OCI-LY7 (cell line): ENCODE results near the gene ZSCAN5C. TPM values are rescaled to one million over a fixed set of nuclear protein-coding genes. Genes with fewer than 3 reads are reported as not detected.
"Not testable (repeated sequence)": the region's sequence is repeated elsewhere in the genome, so short reads cannot be mapped to it uniquely, and the experiment has no call there.

Source experiments
- BruUV-seq: library from RNA; stranded (reverse); fragments of 400-500 nt; replicated peaks from 2 replicates; lab custom pipeline; 2021; lab: Mats Ljungman, UMichigan
- CTCF ChIA-PET: fragments of 300-600 bp; sonication (Branson Sonifier 250); formaldehyde crosslinking; loops from one replicate; lab custom pipeline; 2022; ENCODE audit warnings: antibody characterized with exemption; ENCODE audit not compliant: unreplicated experiment; lab: Charles Lee
- POLR2A ChIA-PET: fragments of 300-600 bp; sonication (Branson Sonifier 250); formaldehyde crosslinking; loops from one replicate; lab custom pipeline; 2022; ENCODE audit warnings: antibody characterized with exemption; lab: Charles Lee
- DNase-seq: peaks from one replicate; pipeline ENCODE4 v3.0.0-alpha.2; 2015; ENCODE audit warnings: low spot score
- H2AFZ ChIP-seq: fragments of 200-600 bp; sonication (generic), shearing (Covaris generic); 2 replicates; pipeline ENCODE4 v1.6.1; 2014; ENCODE audit warnings: mild to moderate bottlenecking, antibody characterized with exemption, low read length, moderate library complexity
- H3K27ac ChIP-seq: fragments of 200-600 bp; sonication (generic); 2 replicates; pipeline ENCODE4 v1.5.1; 2014; ENCODE audit warnings: mixed run types, low read depth, mild to moderate bottlenecking, moderate library complexity, low read length, inconsistent platforms; ENCODE audit not compliant: poor library complexity, severe bottlenecking
- H3K36me3 ChIP-seq: fragments of 200-600 bp; sonication (generic); 2 replicates; pipeline ENCODE4 v1.6.1; 2014; ENCODE audit warnings: mild to moderate bottlenecking, antibody characterized with exemption, low read length, moderate library complexity, mixed read lengths; ENCODE audit not compliant: insufficient read depth
- H3K4me1 ChIP-seq: fragments of 200-600 bp; sonication (generic); 2 replicates; pipeline ENCODE4 v1.5.1; 2014; ENCODE audit warnings: mild to moderate bottlenecking, low read length; ENCODE audit not compliant: insufficient read depth, poor library complexity, severe bottlenecking
- H3K4me2 ChIP-seq: fragments of 200-600 bp; sonication (generic); 2 replicates; pipeline ENCODE4 v1.6.1; 2014; ENCODE audit warnings: mild to moderate bottlenecking, low read length
- H3K4me3 ChIP-seq: fragments of 200-600 bp; sonication (generic); 2 replicates; pipeline ENCODE4 v1.5.1; 2014; ENCODE audit warnings: mild to moderate bottlenecking, low read depth, low read length; ENCODE audit not compliant: poor library complexity, severe bottlenecking
- H3K79me2 ChIP-seq: fragments of 200-600 bp; sonication (generic); 2 replicates; pipeline ENCODE4 v1.6.1; 2016; ENCODE audit warnings: low read depth, mild to moderate bottlenecking, low read length, moderate library complexity, mixed read lengths; ENCODE audit not compliant: insufficient read depth
- H3K9me2 ChIP-seq: fragments of 200-600 bp; sonication (generic); 2 replicates; pipeline ENCODE4 v1.6.1; 2016; ENCODE audit warnings: mild to moderate bottlenecking, low read length, mixed read lengths; ENCODE audit not compliant: insufficient read depth
- H3K9me3 ChIP-seq: fragments of 200-600 bp; sonication (generic); 2 replicates; pipeline ENCODE4 v1.6.1; 2014; ENCODE audit warnings: mild to moderate bottlenecking, mixed run types, low read length, mixed read lengths
- H4K20me1 ChIP-seq: fragments of 200-600 bp; sonication (generic); 2 replicates; pipeline ENCODE4 v1.6.1; 2014; ENCODE audit warnings: mild to moderate bottlenecking, antibody characterized with exemption, low read length, moderate library complexity, mixed read lengths; ENCODE audit not compliant: insufficient read depth
- EZH2phosphoT487 ChIP-seq: fragments of 200-600 bp; sonication (generic); IDR thresholded peaks from 2 replicates; pipeline ENCODE4 v1.6.1; 2018; ENCODE audit warnings: low read depth, borderline replicate concordance, mild to moderate bottlenecking, mixed run types, antibody characterized with exemption, low read length, moderate library complexity, mixed read lengths
- intact Hi-C: fragments of 100-400 bp; cut with micrococcal nuclease; formaldehyde crosslinking; loops from one replicate; pipeline ENCODE4 v1.10.0; 2022; ENCODE audit not compliant: unreplicated experiment
- total RNA-seq, 2 experiments: library from RNA; depleted of rRNA in 1 of 2; stranded (reverse); fragments of >200 nt in 1 of 2; shearing (Covaris generic) in 1 of 2; gene quantifications; 2 replicates each; pipeline ENCODE4 v1.2.3, GENCODE V29; 2014 to 2022
- TF ChIP-seq, protein P1 (sequence below): fragments of 200-600 bp; sonication (generic); conservative IDR thresholded peaks from 2 replicates; pipeline ENCODE4 v1.5.1; 2014; ENCODE audit warnings: mild to moderate bottlenecking, antibody characterized with exemption, low read length, moderate library complexity, mixed read lengths

ZSCAN5C gene
- total RNA-seq, 2 experiments from 2014 or later, result not detected

DNA sequence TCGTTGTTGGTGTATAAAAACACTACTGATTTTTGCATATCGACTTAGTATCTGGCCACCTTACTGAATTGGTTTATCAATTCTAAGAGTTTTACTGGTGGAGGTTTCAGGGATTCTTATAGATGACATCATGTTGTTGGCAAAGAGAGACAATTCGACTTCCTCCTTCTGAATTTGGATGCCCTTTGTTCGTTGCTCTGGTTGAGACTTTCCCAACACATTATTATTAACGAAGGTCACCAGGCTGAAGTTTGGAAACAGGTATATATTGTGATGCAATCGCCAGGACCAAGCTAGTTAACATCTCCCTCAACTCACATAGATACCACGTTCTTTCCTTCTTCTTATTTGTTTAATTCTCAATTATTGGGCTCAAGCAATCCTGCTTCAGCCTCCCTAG, 2.4 kb upstream of the ZSCAN5C start:
- Histone ChIP-seq H4K20me1 (no peaks in the 10 kb centered on the region), H3K9me2 (no peaks in the 10 kb centered on the region), H2AFZ (no peak overlapping the region), H3K27ac (no peak overlapping the region), H3K4me1 (no peaks in the 10 kb centered on the region), H3K79me2 (no peaks in the 10 kb centered on the region), H3K9me3 (no peaks in the 10 kb centered on the region), H3K4me2 (no peak overlapping the region), H3K36me3 (no peaks in the 10 kb centered on the region), H3K4me3 (no peak overlapping the region)
- DNase-seq, result no peak
- TF ChIP-seq, protein P1, sequence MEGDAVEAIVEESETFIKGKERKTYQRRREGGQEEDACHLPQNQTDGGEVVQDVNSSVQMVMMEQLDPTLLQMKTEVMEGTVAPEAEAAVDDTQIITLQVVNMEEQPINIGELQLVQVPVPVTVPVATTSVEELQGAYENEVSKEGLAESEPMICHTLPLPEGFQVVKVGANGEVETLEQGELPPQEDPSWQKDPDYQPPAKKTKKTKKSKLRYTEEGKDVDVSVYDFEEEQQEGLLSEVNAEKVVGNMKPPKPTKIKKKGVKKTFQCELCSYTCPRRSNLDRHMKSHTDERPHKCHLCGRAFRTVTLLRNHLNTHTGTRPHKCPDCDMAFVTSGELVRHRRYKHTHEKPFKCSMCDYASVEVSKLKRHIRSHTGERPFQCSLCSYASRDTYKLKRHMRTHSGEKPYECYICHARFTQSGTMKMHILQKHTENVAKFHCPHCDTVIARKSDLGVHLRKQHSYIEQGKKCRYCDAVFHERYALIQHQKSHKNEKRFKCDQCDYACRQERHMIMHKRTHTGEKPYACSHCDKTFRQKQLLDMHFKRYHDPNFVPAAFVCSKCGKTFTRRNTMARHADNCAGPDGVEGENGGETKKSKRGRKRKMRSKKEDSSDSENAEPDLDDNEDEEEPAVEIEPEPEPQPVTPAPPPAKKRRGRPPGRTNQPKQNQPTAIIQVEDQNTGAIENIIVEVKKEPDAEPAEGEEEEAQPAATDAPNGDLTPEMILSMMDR, result no peak
- TF ChIP-seq EZH2phosphoT487, result no peak
- CTCF ChIA-PET, result no interaction called here
- BruUV-seq, result no TSS peak
- intact Hi-C loops, result no loop called here
- POLR2A ChIA-PET, result no interaction called here

- intact Hi-C loops, DNase-seq, H3K4me1 ChIP-seq, H3K9me2 ChIP-seq, BruUV-seq, H3K36me3 ChIP-seq, H3K79me2 ChIP-seq, H4K20me1 ChIP-seq, H2AFZ ChIP-seq, H3K9me3 ChIP-seq, POLR2A ChIA-PET, H3K4me3 ChIP-seq, H3K4me2 ChIP-seq, H3K27ac ChIP-seq, CTCF ChIA-PET: not testable (repeated sequence)
- TF ChIP-seq, protein P1, result 0 out of 2 replicates have a peak, but pooled peaks have one; percentile 16
Measured at GRCh38 chr19:56207581-56207980, 5.5 kb downstream of the ZSCAN5C start.

DNA sequence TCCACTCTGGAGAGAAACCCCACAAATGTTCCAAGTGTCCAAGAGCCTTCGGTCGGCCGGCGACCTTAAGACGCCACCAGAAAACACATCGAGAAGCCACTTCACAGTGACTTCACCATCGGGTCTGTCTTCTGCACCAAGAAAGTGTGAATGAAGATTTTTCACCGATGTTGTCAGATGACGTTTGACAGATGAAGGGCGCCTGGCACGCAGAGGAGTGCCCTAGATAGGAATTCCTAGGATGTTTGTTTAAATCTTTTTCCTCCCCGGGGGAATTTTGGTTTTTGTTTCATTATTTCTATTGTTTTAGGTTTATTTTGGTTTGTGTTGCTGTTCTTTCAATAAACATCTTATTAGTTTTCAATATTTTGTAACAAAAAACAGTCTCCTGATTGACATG, 7.0 kb downstream of the ZSCAN5C start:
- POLR2A ChIA-PET, result no interaction called here

GRCh38 chr19:56210036-56210435, 8.0 kb downstream of the ZSCAN5C start:
- H3K4me3 ChIP-seq, DNase-seq, H4K20me1 ChIP-seq, H3K27ac ChIP-seq, H3K9me2 ChIP-seq, H2AFZ ChIP-seq, H3K4me1 ChIP-seq, H3K9me3 ChIP-seq, BruUV-seq, H3K79me2 ChIP-seq, H3K4me2 ChIP-seq, H3K36me3 ChIP-seq, intact Hi-C loops, CTCF ChIA-PET: not testable (repeated sequence)
- POLR2A ChIA-PET, result interaction anchor here (0.6 kb wide), 1 partner anchor 1611 kb away, joined by 3 read pairs; no protein-coding TSS in a partner anchor

More for the DNA sequence above, 7.0 kb downstream of the ZSCAN5C start:
- intact Hi-C loops, result no loop called here
- H3K27ac ChIP-seq, result no peak overlapping the region
- CTCF ChIA-PET, result no interaction called here
- no peak overlapping the region for H3K4me3 ChIP-seq
- TF ChIP-seq EZH2phosphoT487, result no peak
- TF ChIP-seq, protein P1, result no peak
- no peaks in the 10 kb centered on the region for H3K36me3 ChIP-seq
- H4K20me1 ChIP-seq, result no peaks in the 10 kb centered on the region
- no peak overlapping the region for H2AFZ ChIP-seq
- no peak for DNase-seq
- no peaks in the 10 kb centered on the region for H3K9me3 ChIP-seq
- H3K4me2 ChIP-seq, result no peak overlapping the region
- H3K9me2 ChIP-seq, result no peaks in the 10 kb centered on the region
- H3K4me1 ChIP-seq, result no peaks in the 10 kb centered on the region
- BruUV-seq, result no TSS peak
- no peaks in the 10 kb centered on the region for H3K79me2 ChIP-seq
